ENCODE data around the gene NUDT19.

Gene NUDT19

GRCh38 chr19:32691291-32691951 lies at the start of gene NUDT19 (continued):
- TF ChIP-seq SETDB1 (IDR thresholded peaks at IDR 0.05; ENCODE audit: insufficient read length, low read length) (no peak), BCL11A (tag by site-specific recombination; IDR thresholded peaks at IDR 0.05; ENCODE audit: low read depth) (peak; percentile 36; the same call in 1 of the 2 replicates), KLF9 (tag by site-specific recombination; IDR thresholded peaks at IDR 0.05; ENCODE audit: low read depth) (peak; percentile 86), ZSCAN18 (tag by site-specific recombination; IDR thresholded peaks at IDR 0.05) (peak; percentile 31; the same call in 1 of the 2 replicates), GLIS2 (tag by site-specific recombination; IDR thresholded peaks at IDR 0.05) (peak; percentile 97), FEZF1 (tag by site-specific recombination; IDR thresholded peaks at IDR 0.05) (peak; percentile 36; the same call in 1 of the 2 replicates), ZFP41 (tag by site-specific recombination; IDR thresholded peaks at IDR 0.05; ENCODE audit: borderline replicate concordance) (no peak), ZNF24 (tag by site-specific recombination; IDR thresholded peaks at IDR 0.05) (peak; percentile 89; the same call in 1 of the 2 replicates), OVOL3 (tag by site-specific recombination; IDR thresholded peaks at IDR 0.05) (no peak), KLF1 (tag by site-specific recombination; IDR thresholded peaks at IDR 0.05) (peak; percentile 72), ZNF580 (tag by site-specific recombination; IDR thresholded peaks at IDR 0.05) (0 out of 2 replicates have a peak, but pooled peaks have one; percentile 43), ZNF596 (tag by site-specific recombination; IDR thresholded peaks at IDR 0.05) (no peak), ZNF449 (tag by site-specific recombination; IDR thresholded peaks at IDR 0.05) (no peak), ZXDB (tag by site-specific recombination; IDR thresholded peaks at IDR 0.05) (peak; percentile 93), MYNN (tag by site-specific recombination; IDR thresholded peaks at IDR 0.05; ENCODE audit: borderline replicate concordance) (no peak), ZBTB44 (tag by site-specific recombination; IDR thresholded peaks at IDR 0.05) (no peak), EGR2 (tag by site-specific recombination; IDR thresholded peaks at IDR 0.05; ENCODE audit: low read depth) (peak; percentile 78), ZBTB17 (tag by site-specific recombination; IDR thresholded peaks at IDR 0.05) (peak; percentile 79), ZNF26 (tag by site-specific recombination; IDR thresholded peaks at IDR 0.05) (no peak), ZNF488 (tag by site-specific recombination; IDR thresholded peaks at IDR 0.05) (no peak), ZNF830 (tag by site-specific recombination; IDR thresholded peaks at IDR 0.05; ENCODE audit: low read depth) (no peak), ZNF624 (tag by site-specific recombination; IDR thresholded peaks at IDR 0.05) (no peak), ZNF274 (IDR thresholded peaks at IDR 0.05; ENCODE audit: low read length) (no peak), ZNF274 (tag by site-specific recombination; IDR thresholded peaks at IDR 0.05; ENCODE audit: borderline replicate concordance) (no peak), ZNF629 (tag by site-specific recombination; IDR thresholded peaks at IDR 0.05) (peak; percentile 74), ZNF555 (tag by site-specific recombination; conservative IDR thresholded peaks at IDR 0.05) (no peak), PATZ1 (tag by site-specific recombination; IDR thresholded peaks at IDR 0.05) (peak; percentile 92), ATF2 (tag by site-specific recombination; IDR thresholded peaks at IDR 0.05; ENCODE audit: low read depth) (no peak), ZNF10 (tag by site-specific recombination; IDR thresholded peaks at IDR 0.05) (no peak)

Measured in HEK293 (cell line).